GM19395 (cell line): ENCODE data around the gene ST3GAL2.
"Not testable (repeated sequence)": the region's sequence is repeated elsewhere in the genome, so short reads cannot be mapped to it uniquely, and the experiment has no call there.

Source experiments
- ATAC-seq: cut with Tn5 transposase; IDR thresholded peaks from one replicate; pipeline ENCODE4 v1.9.1; 2021; ENCODE audit warnings: mild to moderate bottlenecking, moderate library complexity; ENCODE audit not compliant: unreplicated experiment

Gene ST3GAL2

DNA sequence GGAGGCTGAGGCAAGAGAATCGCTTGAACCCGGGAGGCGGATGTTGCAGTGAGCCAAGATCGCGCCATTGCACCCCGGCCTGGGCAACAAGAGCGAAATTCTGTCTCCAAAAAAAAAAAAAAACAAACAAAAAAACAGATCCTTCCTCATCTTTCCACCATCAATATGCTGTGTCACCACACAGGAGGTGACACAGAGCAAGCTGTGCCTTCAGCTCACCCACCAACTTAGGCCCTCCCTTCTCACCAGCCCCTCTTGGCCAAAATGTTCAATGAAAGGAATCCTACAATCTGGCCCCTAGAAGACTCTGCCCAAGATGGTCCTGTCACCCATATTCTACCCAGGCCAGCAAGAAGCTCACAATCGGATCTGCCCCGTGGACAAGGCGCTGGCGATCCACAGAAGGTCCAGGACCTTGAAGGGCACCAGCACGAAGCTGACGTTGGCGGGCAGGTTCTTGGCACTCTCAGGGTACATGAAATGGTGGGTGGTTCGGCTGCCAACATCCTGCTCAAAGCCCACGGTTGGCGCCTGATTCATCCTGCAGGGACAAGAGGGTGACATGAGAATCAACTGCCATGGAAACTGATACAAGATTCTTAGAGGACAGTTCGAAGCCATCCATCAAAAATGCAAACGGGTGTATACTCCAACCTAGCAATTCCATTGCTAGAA, 50.8 kb downstream of the ST3GAL2 start:
- no peak for ATAC-seq

- not testable (repeated sequence) for ATAC-seq
Observed at GRCh38 chr16:70386289-70386986, 52.5 kb downstream of the ST3GAL2 start.

DNA sequence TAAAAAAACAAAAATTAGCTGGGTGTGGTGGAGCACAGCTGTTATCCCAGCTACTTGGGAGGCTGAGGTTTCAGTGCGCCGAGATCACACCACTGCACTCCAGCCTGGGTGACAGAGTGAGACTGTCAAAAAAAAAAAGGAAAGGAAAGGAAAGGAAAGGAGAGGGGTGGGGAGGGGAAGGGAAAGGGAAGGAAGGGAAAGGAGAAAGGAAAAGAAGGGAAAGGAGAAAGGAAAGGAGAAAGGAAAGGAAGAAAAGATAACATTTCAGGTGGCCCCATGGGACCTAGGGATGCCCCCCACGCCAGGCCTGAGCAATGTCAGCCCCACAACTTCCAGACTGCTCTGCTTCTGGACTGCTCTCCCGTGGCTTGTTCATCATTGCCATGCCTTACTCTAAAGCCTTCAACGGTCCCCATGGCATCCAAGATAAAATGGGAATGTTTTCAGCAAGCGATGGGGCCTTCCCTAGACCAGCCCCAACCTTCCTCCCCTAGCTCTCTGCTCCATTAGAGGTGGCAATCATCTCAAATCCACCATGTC, 55.4 kb downstream of the ST3GAL2 start:
- ATAC-seq: no peak

GRCh38 chr16:70381604-70382342, 57.1 kb downstream of the ST3GAL2 start:
- ATAC-seq: no peak

DNA sequence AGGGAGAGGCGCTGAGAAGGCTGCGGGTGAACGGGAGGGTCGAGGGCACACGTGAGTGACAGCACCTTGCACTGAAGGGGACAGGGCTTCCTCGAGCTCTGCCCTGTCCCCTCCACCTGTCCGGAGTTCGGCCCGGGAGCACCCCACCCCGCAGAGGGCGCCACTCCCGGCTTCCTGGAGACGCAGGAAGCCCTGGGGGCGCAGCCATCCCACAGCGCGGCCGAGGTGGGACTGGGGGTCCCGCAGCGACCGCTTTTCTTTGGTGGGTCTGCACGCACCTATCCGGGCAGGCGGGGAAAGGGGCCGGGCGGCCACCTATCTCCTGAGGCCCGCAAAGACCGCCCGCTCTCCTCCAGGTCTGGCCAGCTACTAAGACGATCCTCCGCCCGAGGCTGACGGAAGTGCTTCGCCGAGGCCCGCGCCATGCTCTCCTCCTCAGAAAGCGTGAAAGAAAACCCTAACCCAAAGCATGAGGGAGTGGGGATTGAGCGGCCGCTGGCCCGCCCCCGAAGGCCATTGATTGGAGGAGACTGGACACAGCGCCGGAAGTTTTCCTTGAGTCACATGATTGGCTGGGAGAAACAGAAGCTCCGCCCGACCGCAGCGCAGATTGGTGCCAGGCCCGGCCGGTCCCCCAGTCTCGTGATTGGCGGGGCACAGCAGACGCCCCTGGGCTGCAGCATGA, 57.8 kb downstream of the ST3GAL2 start:
- peak; percentile 90 for ATAC-seq

- ATAC-seq: peak; percentile 1
Observed at GRCh38 chr16:70380248-70380918, 58.5 kb downstream of the ST3GAL2 start.

DNA sequence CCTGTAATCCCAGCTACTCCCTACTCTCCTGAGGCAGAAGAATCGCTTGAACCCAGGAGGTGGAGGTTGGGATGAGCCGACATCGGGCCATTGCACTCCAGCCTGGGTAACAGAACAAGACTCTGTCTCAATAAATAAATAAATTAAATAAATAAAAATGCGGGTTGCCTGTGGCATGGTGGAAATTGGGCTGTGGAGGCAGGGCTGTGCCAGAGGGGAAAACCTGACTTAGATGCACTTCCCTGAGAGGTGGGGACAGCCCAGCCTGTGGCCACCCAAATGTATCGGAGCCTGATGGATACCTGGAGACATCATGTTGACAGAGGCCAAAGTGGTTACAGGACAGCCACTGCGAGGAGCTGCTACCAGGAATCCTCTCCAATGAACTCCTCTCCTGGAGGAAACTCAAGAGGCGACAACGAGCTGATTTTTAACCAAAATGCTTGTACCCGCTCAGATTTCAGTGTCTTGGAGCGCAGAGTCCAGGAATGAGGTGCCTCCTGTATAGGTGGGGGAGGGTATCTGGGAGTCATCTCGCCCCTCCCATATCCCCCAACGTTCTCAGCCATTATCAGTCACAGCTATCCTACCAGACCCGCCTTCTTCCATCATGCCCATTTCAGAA, 59.9 kb downstream of the ST3GAL2 start:
- ATAC-seq: no peak

DNA sequence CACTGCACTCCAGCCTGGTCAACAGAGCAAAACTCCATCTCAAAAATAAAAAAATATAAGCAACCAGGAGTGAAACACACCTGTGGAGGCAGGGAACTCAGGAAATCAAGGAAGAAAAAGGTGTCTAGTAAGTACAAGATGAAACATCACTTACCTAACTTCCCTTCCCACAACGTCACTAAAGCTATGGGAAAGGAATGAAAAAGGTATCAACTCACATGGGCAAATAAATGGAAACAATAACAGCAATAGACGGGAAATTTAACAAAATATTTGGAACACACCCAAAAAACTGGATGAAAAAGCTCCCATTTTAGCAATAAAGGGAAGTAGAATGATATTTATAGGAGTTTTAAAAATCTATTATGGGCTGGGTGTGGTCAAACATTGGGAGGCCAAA, 61.1 kb downstream of the ST3GAL2 start:
- no peak for ATAC-seq

GRCh38 chr16:70375636-70376611, 63.0 kb downstream of the ST3GAL2 start:
- no peak for ATAC-seq

GRCh38 chr16:70374213-70374612, 64.7 kb downstream of the ST3GAL2 start:
- ATAC-seq: no peak

DNA sequence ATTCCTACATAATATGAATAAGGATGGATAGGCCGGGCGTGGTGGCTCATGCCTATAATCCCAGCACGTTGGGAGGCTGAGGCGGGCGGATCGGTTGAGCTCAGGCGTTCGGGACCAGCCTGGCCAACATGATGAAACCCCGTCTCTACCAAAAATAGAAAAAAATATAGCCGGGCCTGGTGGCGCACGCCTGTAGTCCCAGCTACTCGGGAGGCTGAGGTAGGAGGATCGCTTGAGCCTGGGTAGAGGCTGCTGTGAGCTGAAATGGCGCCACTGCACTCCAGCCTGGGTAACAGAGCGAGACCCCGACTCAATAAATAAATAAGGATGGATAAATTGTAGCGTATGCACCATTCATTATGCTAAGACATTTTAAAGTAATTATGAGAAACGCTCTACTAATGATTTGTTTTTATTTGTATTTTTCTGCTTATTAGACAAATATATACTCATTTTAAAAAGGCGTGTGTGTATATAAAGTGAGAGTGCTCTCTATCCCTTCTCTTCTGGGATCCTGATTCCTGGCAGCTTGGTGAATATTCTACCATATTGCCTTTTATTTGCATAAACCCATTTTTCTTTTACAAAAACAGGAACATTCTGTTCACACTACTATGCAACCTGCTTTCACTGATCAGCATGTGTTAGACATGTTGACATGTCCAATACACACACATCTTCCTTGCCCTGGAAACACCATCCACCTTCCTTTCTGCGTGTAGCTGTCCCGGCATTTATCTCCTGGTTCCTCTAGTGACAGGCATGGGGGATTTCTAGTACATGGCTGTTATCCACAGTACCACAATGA, 65.8 kb downstream of the ST3GAL2 start:
- ATAC-seq: no peak

DNA sequence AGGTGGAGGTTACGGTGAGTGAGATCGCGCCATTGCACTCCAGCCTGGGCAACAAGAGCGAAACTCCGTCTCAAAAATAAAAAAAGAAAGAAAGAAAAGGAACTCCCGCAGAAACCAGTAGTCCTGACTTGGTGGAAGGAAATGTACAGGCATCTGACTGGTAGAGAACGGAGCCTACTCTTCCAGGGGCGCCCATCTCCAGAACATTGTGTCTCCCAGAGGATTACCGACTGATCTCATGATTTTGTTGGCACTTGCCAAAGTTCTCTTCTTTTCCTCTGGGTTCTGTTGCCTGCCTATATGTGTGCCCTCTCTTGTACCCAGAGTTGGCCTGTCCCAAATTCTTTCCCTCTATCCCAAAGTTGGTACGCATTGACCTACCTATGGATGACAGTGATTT, 68.0 kb downstream of the ST3GAL2 start:
- no peak for ATAC-seq

GRCh38 chr16:70370145-70370544, 68.8 kb downstream of the ST3GAL2 start:
- not testable (repeated sequence) for ATAC-seq

- no peak for ATAC-seq
Observed at GRCh38 chr16:70364399-70364798, 74.5 kb downstream of the ST3GAL2 start.

- no peak for ATAC-seq
Observed at GRCh38 chr16:70359552-70359951, 79.3 kb downstream of the ST3GAL2 start.

DNA sequence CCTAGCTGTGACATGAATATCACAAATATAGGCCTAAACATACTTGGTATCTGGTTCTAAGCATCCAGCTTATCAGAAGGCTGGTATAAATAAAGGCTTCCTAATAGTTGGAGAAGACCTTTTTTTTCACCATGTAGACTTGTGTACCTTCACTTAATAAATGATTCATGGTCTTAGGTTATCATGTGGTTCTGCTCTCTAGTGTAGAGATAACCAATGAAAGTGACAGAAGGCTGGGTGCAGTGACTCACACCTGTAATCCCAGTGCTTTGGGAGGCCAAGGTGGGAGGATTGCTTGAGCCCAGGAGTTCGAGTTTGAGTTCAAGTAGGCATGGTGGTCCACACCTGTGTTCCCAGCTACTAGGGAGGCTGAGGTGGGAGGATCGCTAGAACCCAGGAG, 89.1 kb downstream of the ST3GAL2 start:
- ATAC-seq: no peak

- no peak for ATAC-seq
Observed at GRCh38 chr16:70348991-70349390, 89.9 kb downstream of the ST3GAL2 start.

DNA sequence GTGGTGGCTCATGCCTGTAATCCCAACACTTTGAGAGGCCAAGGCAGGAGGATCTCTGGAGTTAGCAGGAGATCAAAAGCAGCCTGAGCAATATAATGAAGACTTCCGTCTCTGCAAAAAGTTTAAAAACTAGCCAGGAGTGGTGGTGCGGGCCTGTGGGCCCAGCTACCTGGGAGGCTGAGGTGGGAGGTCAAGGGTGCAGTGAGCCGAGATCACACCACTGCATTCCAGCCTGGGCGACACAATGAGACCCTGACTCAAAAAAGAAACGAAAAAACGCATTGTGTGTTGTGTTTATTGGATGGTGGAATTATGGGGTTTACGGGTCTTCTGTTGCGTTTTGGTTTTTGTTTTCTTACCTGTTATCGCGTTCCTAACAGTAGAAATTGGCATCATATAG, 93.1 kb downstream of the ST3GAL2 start:
- no peak for ATAC-seq
